HG03135 (cell line): ENCODE measurements around the gene PRODH2.
"Not testable (repeated sequence)": the region's sequence is repeated elsewhere in the genome, so short reads cannot be mapped to it uniquely, and the experiment has no call there.

Experiments
- ATAC-seq: cut with Tn5 transposase; IDR thresholded peaks from one replicate; pipeline ENCODE4 v1.9.1; 2021; ENCODE audit warnings: mild to moderate bottlenecking, moderate library complexity; ENCODE audit not compliant: unreplicated experiment

Gene PRODH2

DNA sequence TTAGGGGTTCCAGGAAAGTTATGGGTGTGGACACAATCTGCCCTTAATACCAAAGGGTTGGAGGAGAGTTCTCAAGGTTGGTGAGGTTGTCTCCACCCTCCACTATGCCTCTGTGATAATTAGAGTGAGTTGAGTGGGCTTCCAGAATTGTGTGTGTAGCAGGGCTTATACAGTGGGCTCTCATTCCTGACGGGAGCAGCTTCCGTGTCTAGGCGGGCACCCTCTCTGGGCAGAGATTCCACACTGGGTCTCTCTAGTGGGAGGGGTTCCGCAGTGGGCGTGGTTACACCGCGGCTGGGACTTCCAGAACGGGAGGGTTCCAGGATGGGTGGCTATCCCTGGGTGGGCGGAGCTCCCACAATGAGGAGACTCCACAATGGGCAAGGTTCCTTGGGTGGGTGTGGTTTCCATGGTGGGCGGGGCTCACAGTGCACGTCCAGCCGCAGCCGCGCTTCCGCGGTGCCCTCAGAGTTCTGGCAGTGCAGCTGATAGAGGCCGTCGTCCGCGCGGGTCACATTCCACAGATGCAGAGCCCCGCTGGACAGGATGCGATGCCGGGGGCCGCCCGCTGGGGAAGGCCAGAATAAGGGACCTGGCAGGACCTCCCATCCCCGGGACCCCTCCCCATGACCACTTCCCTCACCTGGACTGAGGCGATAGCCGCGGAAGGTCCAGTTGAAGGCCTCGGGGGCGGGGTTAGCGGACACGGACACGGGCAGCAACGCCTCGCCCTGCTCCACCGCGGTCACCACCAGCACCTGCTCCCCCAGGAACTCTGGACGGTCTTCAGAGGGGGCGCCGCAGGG, 31.2 kb upstream of the PRODH2 start:
- ATAC-seq = no peak

DNA sequence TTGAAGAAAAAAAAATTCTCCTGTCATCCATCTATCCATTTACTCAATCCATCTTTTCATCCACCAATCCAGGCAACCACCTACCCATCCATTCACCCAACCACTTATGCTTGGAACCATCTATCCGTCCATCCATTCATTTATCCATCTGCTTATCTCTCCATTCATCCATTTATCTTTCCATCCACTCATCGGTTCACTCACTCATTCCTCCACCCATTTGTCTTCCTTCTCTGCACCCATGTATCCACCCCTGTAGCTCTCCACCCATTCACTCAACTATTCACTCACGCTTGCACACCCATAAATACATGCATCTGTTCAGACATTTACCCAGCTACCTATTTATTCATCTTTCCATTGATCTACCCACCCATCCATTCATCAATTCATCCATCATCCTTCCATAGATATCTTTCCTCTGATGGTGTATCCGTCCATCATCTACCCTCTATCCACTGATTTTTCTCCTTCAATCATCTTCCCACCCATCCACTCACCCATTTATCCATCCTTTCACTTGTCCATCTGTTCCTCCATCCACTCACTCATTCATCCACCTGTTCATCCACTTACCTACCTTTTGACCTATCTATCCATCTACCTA, 30.1 kb upstream of the PRODH2 start:
- ATAC-seq = no peak

DNA sequence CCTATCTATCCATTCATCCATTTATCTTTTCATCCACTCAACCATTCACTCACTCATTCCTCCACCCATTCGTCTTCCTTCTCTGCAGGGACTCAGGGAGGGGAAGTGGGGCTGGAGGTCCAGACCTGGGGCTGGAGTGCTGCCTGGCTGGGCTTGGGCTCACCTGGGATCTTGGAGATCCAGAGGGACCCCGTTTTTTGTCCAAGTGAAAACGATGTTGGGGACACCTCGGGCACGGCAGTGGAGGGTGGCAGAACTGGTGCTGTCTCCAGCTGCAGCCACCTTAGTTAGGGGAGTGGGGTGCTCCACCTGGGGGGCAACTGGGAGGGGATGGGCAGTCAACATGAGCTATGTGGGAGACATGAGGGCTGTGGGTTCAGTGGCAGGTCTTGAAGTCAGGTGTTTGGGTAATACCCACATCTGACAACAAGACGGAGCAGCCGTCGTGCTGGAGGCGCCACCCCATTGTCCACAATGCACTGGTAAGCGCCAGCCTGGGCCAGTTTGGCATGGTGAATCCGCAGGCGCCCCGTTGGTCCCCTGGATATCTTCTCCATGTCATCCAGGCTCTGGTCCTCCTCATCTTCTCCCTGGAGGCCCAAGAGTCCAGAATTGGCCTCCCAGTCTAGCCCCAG, 29.4 kb upstream of the PRODH2 start:
- ATAC-seq = no peak

DNA sequence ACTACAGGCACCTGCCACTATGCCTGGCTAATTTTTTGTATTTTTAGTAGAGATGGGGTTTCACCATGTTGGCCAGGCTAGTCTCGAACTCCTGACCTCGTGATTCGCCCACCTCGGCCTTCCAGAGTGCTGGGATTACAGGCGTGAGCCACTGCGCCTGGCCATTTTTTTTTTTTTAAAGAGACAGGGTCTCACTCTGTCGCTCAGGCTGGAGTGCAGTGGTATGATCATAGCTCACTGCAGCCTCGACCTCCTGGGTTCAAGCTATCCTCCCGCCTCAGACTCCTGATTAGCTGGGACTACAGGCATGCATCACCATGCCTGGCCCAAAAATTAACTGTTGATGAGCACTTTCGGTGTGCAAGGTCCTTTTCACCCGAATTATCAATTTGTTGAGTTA, 23.5 kb upstream of the PRODH2 start:
- not testable (repeated sequence) for ATAC-seq

DNA sequence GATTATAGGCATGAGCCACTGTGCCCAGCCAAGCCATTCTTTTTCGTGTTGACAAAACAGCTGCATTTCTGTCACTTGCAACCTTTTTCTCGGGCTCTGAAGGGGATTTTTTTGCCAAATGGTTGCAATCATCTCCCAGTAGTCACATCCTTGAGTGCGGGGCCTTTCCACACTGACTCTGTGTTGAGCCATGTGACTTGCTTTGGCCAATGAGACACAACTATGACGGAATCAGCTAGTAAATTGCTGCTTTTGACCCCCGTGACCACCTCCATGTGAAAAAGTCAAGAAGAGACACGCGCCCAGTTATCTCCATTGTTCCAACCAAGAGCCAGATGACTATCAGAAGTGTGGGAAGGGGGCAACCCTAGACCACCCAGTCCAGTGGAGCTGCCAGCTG, 21.3 kb upstream of the PRODH2 start:
- ATAC-seq = no peak

DNA sequence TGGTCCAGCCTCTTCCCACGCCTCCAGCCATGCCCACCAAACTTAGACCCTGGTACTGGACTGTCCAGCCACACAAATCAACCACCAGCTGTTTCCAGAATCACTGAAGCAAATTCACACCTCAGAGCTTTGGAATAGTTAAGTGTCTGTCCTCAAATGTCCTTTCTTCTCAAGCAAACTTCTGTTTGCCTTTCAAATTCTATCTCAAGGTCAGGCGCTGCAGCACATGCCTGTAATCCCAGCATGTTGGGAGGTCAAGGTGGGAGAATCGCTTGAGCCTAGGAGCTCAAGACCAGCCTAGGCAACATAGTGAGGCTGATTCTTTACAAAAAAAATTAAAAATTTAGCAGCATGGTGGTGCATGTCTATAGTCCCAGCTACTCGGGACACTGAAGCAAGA, 19.4 kb upstream of the PRODH2 start:
- no peak for ATAC-seq

DNA sequence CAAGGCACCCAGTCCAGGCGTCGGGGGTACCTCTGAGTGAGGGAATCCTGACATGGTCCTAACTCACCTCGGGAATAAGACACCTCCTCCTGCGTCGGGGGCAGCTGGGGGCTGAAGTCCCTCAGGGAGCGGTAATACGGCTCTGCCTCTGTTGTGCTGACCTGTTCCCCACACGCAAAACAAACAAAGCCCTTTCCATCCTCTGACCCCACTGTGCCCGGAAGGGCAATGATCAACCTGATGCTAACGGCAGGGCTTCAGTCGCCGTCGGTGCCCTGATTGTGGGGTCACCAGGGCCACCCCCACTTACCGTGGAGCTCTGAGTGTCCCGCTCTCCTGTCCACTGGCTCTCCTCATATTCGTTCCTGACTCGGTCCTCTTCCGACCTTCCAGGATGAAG, 18.3 kb upstream of the PRODH2 start:
- ATAC-seq = no peak

DNA sequence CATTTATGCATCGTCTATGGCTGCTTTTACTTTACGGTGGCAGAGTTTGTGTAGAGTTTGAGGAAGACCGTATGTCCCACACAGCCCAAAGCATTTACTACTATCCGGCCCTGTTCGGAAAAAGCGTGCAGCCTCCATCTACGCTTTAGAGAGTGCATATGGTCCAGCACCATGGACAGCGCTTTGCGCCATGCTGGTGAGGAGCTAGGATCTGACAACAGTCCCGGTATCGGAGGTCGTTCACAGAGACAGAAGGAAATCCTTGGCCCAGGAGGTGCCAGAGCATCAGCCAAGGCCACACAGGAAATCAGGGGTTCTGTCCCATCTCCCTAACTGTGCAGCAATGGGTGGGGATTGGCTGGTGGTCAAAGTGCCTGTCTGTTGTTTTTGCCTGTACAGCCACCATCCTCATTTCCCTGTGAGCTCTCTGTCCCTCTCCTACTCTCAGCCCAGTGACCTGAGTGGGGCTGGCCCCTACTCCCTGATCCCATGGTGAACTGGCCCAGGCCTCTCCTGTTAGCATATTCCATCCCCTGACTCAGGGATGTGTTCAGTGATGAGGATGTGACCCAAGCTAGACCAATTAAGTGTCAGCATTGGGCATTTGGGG, 16.2 kb upstream of the PRODH2 start:
- ATAC-seq = no peak

DNA sequence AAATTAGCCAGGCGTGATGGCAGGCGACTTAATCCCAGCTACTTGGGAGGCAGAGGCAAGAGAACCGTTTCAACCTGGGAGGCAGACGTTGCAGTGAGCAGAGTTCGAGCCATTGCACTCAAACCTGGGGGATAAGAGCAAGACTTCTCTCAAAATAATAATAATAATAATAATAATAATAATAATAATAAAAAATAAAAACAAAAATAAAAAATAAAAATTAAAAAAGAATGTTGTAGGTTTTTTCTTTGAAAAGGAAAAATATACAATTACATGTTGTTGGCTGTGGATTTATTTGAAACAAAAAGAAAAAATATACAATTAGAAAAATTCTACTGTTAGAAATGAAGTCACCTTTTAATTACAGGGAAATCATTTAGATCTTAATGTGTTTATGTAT, 11.5 kb upstream of the PRODH2 start:
- ATAC-seq = no peak

DNA sequence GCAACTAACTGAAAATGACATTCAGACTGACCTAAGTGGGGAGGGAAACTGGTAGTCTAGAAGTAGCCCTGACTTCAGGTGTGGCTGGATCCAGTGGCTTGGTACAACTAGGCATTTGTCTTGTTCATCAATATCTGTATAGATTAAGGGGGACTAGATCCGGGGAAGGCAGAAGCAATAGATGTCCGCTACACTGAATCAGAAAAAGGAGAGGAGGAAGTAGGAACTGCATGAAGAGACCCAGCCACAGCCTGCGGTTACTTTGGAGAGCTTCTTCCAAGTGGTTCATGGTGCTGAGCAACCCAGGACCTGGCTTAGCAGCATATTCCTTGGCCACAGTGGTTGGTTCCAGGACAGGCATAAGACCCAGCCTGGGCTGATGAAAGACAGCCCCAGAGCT, 9.9 kb upstream of the PRODH2 start:
- ATAC-seq = no peak

DNA sequence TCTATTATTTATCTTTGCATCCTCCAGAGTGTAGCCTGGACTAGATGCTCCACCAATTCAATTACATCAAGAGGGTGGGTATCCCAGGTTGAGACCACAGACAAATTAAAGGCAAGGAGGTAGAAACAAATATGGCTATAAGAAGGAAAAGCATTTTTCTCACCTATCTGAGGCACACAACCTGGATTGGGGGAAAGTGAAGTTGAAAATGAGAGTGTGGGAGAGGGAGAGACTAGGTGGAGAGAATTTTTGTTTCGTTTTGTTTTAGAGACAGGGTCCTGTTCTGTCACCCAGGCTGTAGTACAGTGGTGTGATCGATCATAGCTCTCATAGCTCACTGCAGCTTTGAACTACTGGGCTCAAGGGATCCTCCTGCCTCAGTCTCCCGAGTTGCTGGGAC, 5.8 kb upstream of the PRODH2 start:
- no peak for ATAC-seq

DNA sequence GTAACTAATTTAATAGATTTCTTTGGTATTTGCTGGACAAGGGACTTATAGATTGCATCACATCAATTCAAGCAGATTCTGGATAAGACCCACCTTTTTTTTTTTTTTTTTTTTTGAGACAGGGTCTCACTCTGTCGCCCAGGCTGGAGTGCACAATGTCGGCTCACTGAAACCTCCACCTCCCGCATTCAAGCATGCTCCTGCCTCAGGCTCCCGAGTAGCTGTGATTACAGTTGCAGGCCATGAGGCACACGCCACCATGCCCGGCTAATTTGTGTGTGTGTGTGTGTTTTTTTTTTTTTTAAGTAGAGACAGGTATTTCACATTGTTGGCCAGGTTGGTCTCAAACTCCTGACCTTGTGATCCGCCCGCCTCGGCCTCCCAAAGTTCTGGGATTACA, 4.2 kb upstream of the PRODH2 start:
- ATAC-seq = no peak

DNA sequence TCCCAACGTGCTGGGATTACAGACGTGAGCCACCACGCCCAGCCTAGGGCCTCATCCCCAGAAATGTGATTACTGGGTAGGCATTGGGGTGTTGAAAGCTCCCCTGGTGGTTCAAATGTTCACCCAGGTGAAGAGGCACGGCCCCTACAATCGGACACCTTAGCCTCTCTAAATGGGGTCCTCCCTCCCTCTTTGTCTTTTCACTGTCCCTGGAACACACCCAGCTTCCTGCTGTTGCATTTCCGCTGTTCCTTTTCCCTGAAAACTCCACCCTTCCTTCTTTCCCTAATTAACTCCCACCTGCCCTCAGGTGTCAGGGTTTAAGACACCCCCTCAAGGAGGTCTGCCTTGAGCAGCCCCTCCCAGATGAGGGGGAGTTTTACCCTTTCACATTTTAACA, 3.6 kb upstream of the PRODH2 start:
- ATAC-seq = no peak

DNA sequence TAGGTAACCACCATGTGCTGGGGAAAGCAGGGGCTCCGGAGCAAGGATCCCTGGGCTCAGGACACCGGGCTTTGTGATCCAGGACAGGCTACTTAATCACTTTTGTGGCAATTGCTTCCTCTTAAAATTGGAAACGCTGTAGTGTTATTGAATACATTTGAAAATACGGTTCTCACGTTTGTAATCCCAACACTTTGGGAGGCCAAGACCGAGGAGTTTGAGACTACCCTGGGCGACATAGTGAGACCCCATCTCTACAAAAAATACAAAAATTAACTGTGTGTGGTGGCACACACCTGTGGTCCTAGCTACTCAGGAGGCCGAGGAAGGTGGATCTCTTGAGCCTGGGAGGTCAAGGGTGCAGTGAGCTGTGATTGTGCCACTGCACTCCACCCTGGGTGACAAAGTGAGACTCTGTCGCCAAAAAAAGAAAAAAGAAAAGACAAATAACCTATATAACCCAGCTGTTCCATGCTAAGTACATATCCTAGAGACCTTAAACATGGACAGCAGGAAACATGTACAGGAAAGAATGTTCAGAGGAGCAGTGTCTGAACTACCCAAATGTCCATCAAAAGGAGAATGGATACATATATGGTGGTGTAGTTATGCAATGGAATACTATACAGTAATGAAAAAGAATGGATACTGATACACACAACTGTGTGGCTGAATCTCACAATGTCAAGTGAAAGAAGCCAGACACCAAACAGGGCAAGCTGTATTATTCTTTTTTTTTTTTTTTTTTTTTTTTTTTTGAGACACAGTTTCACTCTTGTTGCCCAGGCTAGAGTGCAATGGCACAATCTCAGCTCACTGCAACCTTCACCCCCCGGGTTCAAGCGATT, 622 bp upstream of the PRODH2 start:
- no peak for ATAC-seq

DNA sequence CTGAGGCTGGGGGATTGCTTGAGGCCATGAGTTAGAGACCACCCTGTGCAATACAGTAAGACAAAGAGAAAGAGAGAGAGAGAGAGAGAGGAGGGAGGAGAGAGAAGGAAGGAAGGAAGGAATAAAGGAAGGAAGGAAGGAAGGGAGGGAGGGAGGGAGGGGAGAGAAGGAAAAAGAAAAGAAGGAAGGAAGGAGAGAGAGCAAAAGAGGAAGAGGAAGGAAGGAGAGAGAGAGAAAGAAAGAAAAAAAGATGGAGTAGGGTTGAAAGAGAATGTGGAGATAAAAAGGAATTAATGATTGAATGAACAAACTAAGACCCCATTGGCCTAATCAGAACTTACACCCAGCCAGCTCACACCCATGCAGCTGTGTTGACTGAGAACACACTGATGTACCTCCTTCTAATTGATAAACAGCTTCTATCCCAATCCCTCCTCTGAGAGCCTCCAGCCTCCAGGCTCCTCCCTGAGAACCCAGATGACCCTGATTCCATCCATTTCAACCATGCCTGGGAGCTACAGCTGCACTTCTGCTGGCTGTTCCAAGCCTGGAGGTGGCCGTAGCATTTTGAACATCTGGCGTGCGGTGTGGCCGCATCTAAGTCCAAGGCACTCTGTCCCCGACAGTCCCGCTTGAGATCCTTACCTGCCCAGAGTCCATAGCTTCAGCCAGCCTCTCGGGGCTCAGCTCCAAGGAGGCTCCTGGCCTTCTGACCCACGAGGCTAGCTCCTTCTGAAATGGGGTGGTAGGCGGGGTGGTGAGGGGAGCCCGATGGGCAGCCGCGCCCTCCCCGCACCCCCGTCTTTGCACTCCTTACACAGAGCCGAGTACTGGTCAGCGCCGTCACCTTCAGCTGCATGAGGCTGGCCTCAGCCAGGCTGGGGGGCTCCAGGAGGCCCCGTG, 1.1 kb downstream of the PRODH2 start:
- no peak for ATAC-seq

DNA sequence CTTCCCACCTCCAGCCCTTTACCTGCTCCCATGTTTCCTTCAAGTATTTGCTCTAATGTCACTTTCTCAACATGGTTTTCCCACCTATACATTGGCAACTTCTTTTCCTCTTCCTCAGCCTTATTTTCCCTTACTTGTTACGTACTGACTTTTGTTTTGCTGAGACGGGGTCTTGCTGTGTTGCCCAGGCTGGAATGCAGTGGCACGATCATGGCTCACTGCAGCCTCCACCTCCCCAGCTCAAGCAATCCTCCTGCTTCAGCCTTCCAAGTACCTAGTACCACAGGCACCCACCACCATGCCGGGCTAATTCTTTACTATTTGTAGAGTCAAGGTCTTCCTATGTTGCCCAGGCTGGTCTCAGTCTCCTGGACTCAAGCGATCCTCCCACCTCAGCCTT, 5.0 kb downstream of the PRODH2 start:
- no peak for ATAC-seq

DNA sequence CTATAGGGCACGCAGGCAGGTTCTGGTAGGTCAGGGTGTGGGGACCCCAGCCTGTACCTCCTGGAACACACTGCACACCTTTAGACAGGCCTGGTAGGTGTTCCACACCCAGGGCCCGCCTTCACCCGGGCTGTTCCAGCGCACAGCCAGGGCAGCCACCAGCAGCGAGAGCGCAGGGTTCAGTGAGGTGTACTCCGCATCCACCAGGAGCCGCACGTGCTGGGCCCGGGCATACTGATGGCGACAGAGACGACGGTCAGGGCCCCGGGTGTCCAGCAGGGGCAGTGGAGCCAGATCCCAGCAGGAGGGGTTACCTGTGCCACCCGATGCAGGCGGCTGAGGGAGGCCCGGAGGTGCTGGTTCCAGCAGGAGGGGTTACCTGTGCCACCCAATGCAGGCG, 6.0 kb downstream of the PRODH2 start:
- no peak for ATAC-seq

DNA sequence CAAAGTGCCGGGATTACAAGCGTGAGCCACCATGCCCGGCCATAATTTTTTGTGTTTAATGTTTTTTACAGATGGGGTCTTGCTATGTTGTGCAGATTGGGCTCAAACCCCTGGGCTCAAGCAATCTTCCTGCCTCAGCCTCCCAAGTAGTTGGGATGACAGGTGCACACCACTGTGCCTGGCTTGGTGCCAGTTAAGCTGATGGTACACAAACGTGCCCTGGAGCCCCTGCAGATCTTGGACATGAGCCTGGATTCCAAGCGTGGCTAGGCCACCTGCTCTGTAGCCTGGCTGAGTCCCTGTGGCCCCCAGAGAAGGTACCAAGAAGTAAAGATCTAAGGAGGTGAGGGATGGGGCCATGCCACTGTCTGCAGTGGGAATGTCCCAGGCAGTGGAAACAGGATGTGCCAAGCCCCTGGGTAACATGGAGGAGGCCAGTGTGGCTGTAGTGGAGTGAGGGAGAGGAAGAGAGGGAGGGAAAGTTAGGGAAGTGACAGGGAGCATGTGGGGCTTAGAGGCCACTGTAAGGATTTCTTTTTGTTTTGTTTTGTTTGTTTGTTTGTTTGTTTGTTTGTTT, 7.0 kb downstream of the PRODH2 start:
- no peak for ATAC-seq

DNA sequence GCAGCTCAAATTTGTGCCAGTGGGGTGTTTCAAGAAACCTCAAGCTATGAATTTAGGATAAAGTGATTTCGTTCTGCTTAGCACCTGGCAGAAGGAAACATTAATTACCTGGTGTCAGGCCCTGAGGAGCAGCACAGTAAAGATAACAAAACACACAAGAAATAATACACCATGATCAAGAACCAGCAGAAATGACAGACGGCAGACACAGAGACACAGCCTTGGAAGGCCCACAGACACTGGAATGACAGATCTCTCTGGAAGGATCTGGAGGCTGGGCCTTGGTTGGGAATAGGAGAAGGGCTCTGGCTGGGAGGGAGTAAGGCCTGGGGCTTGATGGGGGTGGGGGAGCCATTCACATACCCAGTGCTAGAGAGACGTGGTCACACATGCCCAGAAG, 10.8 kb downstream of the PRODH2 start:
- ATAC-seq = no peak

DNA sequence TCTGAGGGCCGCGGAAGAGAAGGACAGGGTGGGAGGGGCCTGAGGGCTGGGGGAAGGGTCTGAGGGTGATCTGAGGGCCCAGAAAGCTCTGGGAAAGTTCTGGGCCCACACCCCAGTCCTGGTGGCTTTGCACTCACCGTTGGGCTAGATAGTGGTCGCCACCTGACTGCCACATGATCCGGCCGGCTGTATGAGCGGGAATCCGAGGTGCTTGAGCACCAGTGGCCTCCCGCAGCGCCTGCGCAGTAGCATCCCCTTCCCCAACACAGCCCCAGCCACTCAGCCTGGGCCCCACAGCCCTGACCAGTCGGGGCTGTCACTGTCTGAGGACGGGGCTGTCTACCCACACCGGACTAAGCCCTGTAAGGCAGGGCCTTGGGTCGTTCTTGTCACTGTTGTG, 15.0 kb downstream of the PRODH2 start:
- ATAC-seq = no peak
